Measurements from ENCODE around the gene ESYT3.
"Not testable (repeated sequence)": the region's sequence is repeated elsewhere in the genome, so short reads cannot be mapped to it uniquely, and the experiment has no call there.

Gene ESYT3

GRCh38 chr3:138460536-138461205, 26.3 kb downstream of the ESYT3 start:
- no peak for DNase-seq (ENCODE audit: low read depth, low spot score)

GRCh38 chr3:138461246-138461645, 26.8 kb downstream of the ESYT3 start:
- no peak for DNase-seq (ENCODE audit: low read depth, low spot score)

- no peak for DNase-seq (ENCODE audit: low read depth, low spot score)
Measured at GRCh38 chr3:138461896-138462295, 27.5 kb downstream of the ESYT3 start.

GRCh38 chr3:138463724-138464490, 29.5 kb downstream of the ESYT3 start:
- DNase-seq (ENCODE audit: low read depth, low spot score): no peak

GRCh38 chr3:138464491-138464860, 30.1 kb downstream of the ESYT3 start:
- no peak for DNase-seq (ENCODE audit: low read depth, low spot score)

- no peak for DNase-seq (ENCODE audit: low read depth, low spot score)
Measured at GRCh38 chr3:138465451-138465850, 31.0 kb downstream of the ESYT3 start.

- no peak for DNase-seq (ENCODE audit: low read depth, low spot score)
Measured at GRCh38 chr3:138465925-138466324, 31.5 kb downstream of the ESYT3 start.

GRCh38 chr3:138467931-138468330, 33.5 kb downstream of the ESYT3 start:
- DNase-seq (ENCODE audit: low read depth, low spot score): no peak

- no peak for DNase-seq (ENCODE audit: low read depth, low spot score)
Measured at GRCh38 chr3:138468451-138468850, 34.0 kb downstream of the ESYT3 start.

- no peak for DNase-seq (ENCODE audit: low read depth, low spot score)
Measured at GRCh38 chr3:138468886-138469285, 34.5 kb downstream of the ESYT3 start.

GRCh38 chr3:138469874-138470273, 35.5 kb downstream of the ESYT3 start:
- DNase-seq (ENCODE audit: low read depth, low spot score): no peak

GRCh38 chr3:138470687-138471086, 36.3 kb downstream of the ESYT3 start:
- no peak for DNase-seq (ENCODE audit: low read depth, low spot score)

GRCh38 chr3:138471481-138471880, 37.1 kb downstream of the ESYT3 start:
- DNase-seq (ENCODE audit: low read depth, low spot score): no peak

- no peak for DNase-seq (ENCODE audit: low read depth, low spot score)
Measured at GRCh38 chr3:138472141-138472825, 37.9 kb downstream of the ESYT3 start.

- no peak for DNase-seq (ENCODE audit: low read depth, low spot score)
Measured at GRCh38 chr3:138473391-138473790, 39.0 kb downstream of the ESYT3 start.

GRCh38 chr3:138474163-138474562, 39.7 kb downstream of the ESYT3 start:
- no peak for DNase-seq (ENCODE audit: low read depth, low spot score)

- no peak for DNase-seq (ENCODE audit: low read depth, low spot score)
Measured at GRCh38 chr3:138476526-138476925, 42.1 kb downstream of the ESYT3 start.

GRCh38 chr3:138477120-138477519, 42.7 kb downstream of the ESYT3 start:
- DNase-seq (ENCODE audit: low read depth, low spot score): no peak

GRCh38 chr3:138477801-138478200, 43.4 kb downstream of the ESYT3 start:
- no peak for DNase-seq (ENCODE audit: low read depth, low spot score)

GRCh38 chr3:138479438-138479863, 45.0 kb downstream of the ESYT3 start:
- no peak for DNase-seq (ENCODE audit: low read depth, low spot score)

- not testable (repeated sequence) for DNase-seq (ENCODE audit: low read depth, low spot score)
Measured at GRCh38 chr3:138484672-138485071, 50.3 kb downstream of the ESYT3 start.

GRCh38 chr3:138486580-138486979, 52.2 kb downstream of the ESYT3 start:
- not testable (repeated sequence) for DNase-seq (ENCODE audit: low read depth, low spot score)

- no peak for DNase-seq (ENCODE audit: low read depth, low spot score)
Measured at GRCh38 chr3:138491971-138492370, 57.6 kb downstream of the ESYT3 start.
